ENCODE data around the gene LHX5. TPM values are rescaled to one million over a fixed set of nuclear protein-coding genes. Genes with fewer than 3 reads are reported as not detected.

The LHX5 gene
- total RNA-seq, 3 donors from 2014 or later = not detected

DNA sequence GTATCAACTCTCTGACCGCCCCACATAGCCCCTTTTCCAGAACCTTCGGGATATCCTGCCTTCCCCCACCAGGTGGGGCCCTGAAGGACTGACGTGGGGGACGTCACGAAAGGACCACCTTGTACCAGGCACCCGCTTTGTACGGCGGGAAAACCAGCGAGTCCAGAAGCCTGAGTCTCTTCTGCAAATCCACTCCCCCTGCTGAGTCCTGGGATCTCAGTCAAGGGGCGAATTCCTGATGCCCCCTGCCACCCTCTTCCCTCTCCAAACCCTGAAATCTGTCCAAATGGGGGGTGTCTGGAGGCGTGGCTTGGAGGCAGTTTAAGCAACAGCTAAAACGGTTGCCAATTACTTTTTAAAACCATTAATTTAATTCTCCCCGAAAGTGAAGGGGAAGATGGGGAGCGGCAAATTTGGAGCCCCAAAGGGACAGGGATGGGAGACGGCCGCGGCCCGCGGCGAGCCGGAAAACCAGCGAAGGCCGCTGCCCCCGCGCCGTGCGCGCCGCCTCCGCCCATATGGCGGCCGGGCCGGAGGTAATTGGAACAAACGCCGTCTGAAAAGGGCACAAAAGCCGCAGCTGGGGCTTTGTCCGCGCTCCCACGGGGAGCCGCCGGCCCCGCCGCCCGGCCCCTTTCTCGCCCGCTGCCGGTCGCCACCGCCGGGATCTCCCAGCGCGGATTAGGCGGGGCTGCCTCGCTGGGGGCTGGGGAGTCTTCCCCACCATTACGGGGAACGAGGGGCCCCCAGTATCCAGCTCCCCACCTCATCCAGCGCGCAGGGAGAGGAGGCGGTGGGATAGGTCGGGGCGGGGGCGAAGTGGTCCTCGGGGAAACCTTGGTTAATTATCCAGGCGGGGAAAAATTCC is 6.6 kb downstream of the LHX5 start:
- no peak for TF ChIP-seq POLR2A (IDR thresholded peaks at IDR 0.05)
- TF ChIP-seq POLR2AphosphoS5 (IDR thresholded peaks at IDR 0.05) = no peak
- TF ChIP-seq CTCF (IDR thresholded peaks at IDR 0.05) = no peak
- H3K4me3 ChIP-seq = peak overlapping the region in 2 of 3 donors; percentile 13 to 62
- intact Hi-C loops (cut with DNase I; ENCODE audit: low total_unique reads) = no loop called here

GRCh38 chr12:113464452-113464775 is 7.3 kb downstream of the LHX5 start:
- Histone ChIP-seq H3K27me3 (peaks cover 20 to 84% of the 10 kb centered on the region in 2 donors), H3K36me3 (no peaks in the 10 kb centered on the region), H3K4me3 (peak overlapping the region; percentile 8 to 62 (median 33)), H3K27ac (no peak overlapping the region), H3K9me3 (no peaks in the 10 kb centered on the region), H3K4me1 (peaks cover 13 to 27% of the 10 kb centered on the region in 2 donors)
- no peak for TF ChIP-seq POLR2A (IDR thresholded peaks at IDR 0.05)
- no peak for TF ChIP-seq POLR2AphosphoS5 (IDR thresholded peaks at IDR 0.05)
- no peak for TF ChIP-seq CTCF (IDR thresholded peaks at IDR 0.05)
- DNase-seq (ENCODE audit: low spot score in 2 of 2) = no peak
- intact Hi-C loops (cut with DNase I; ENCODE audit: low total_unique reads) = no loop called here

More for the DNA sequence above, 6.6 kb downstream of the LHX5 start:
- Histone ChIP-seq H3K36me3 (no peaks in the 10 kb centered on the region), H3K4me1 (peaks cover 13 to 27% of the 10 kb centered on the region in 2 donors), H3K27ac (no peak overlapping the region), H3K27me3 (peaks cover 20 to 87% of the 10 kb centered on the region in 2 donors), H3K9me3 (no peaks in the 10 kb centered on the region)
- DNase-seq (ENCODE audit: low spot score in 2 of 2) = no peak

DNA sequence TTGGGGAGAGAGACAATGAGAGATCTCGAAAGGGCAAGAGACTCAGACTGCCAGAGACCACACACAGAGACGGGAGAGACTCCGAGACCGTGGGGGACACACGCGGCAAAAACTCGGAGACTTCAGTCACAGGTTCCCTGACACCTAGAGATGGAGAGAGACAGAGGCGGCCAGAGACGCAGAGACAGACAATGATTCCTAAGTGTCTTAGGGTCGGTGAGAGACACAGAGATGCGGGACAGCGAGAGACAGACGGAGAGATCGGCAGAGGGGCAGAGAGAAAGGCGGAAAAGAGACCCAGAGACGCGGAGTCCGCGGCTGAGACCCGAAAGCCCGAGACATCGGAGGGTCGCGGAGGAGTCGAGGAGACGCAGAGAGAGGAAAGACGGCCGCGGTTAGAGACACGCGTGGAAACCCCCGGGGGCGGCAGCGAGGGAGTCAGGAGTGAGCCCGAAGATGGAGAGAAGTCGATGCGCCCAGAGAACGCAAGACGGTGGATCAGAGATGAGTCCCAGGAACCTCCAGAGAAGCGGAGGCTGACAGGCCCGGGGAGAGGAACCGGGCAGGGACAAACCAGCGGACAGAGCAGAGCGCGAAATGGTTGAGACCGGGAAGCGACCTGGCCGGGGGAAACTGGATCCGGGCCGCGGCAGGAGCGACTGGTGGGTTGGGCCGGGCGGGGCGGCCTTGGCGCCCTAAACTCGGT is 7.8 kb downstream of the LHX5 start:
- peaks cover 20 to 82% of the 10 kb centered on the region in 2 donors for H3K27me3 ChIP-seq
- intact Hi-C loops (cut with DNase I; ENCODE audit: low total_unique reads) = no loop called here
- TF ChIP-seq CTCF (IDR thresholded peaks at IDR 0.05) (no peak), POLR2AphosphoS5 (IDR thresholded peaks at IDR 0.05) (no peak), POLR2A (IDR thresholded peaks at IDR 0.05) (no peak)

DNA sequence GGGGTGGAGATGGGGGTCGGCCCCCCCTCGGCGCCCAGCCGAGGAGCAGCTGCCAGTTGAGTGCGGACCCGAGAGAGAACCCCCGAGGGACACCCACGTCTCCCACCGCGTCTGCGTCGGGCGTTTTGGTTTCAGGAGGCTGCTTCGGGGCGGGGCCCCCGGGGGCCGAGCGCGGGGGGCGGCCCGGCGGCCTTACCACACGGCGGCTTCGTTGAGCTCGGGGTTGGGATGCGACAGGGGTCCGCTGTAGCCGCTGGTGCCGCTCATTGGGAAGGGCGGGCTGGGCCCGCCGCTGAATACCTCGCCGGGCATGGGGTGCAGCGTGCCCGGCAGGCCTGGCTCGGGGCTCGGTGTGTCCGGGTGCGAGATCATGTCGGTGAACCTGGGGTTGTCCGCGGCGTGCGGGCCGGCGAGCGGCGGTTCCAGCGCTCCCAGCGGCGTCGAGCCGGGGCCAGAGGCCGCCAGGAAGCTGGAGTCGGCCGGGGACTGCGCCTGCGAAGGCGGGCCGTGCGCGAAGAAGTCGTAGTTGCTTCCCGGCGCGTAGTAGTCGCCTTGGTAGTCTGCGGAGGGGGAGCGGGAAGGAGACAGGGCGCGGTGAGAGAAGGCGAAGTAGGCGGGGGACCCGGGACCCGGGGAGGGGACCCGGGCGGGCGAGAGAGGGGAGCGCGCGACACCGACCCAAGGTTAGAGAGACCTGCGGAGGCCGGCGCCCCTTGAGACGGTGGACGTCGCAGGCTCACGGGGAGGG is 8.5 kb downstream of the LHX5 start:
- Histone ChIP-seq H3K36me3 (no peaks in the 10 kb centered on the region), H3K4me3 (peak overlapping the region; percentile 20 to 62 (median 33)), H3K9me3 (no peaks in the 10 kb centered on the region), H3K27me3 (peaks cover 20 to 80% of the 10 kb centered on the region in 2 donors), H3K4me1 (peaks cover 13 to 27% of the 10 kb centered on the region in 2 donors), H3K27ac (no peak overlapping the region)
- DNase-seq (ENCODE audit: low spot score in 2 of 2) = no peak
- TF ChIP-seq POLR2A (IDR thresholded peaks at IDR 0.05) (no peak), POLR2AphosphoS5 (IDR thresholded peaks at IDR 0.05) (no peak), CTCF (IDR thresholded peaks at IDR 0.05) (no peak)
- intact Hi-C loops (cut with DNase I; ENCODE audit: low total_unique reads) = no loop called here

More for the DNA sequence above, 7.8 kb downstream of the LHX5 start:
- Histone ChIP-seq H3K4me3 (peak overlapping the region; percentile 8 to 62 (median 33)), H3K9me3 (no peaks in the 10 kb centered on the region), H3K4me1 (peaks cover 13 to 27% of the 10 kb centered on the region in 2 donors), H3K36me3 (no peaks in the 10 kb centered on the region), H3K27ac (no peak overlapping the region)
- DNase-seq (ENCODE audit: low spot score in 2 of 2) = no peak

All from breast epithelium (tissue), 4 donors.